SIG-M5 treated with dmso at 0.1 percent for 504 hours (cell line): ENCODE results near the gene GPR158.

Source experiments
- DNase-seq: peaks from one replicate; lab custom pipeline; 2025; ENCODE audit not compliant: unreplicated experiment; lab: John Stamatoyannopoulos, UW

GPR158 gene

GRCh38 chr10:25564351-25564750, 389.6 kb downstream of the GPR158 start:
- DNase-seq = no peak

GRCh38 chr10:25565570-25565969, 390.8 kb downstream of the GPR158 start:
- no peak for DNase-seq

- DNase-seq = no peak
Measured at GRCh38 chr10:25573316-25573715, 398.5 kb downstream of the GPR158 start.

- DNase-seq = no peak
Measured at GRCh38 chr10:25575343-25575742, 400.5 kb downstream of the GPR158 start.

- no peak for DNase-seq
Measured at GRCh38 chr10:25578061-25578460, 403.3 kb downstream of the GPR158 start.

GRCh38 chr10:25582961-25583360, 408.2 kb downstream of the GPR158 start:
- no peak for DNase-seq

GRCh38 chr10:25600651-25601050, 425.9 kb downstream of the GPR158 start:
- no peak for DNase-seq

- DNase-seq = no peak
Measured at GRCh38 chr10:25604591-25604990, 429.8 kb downstream of the GPR158 start.

- DNase-seq = no peak
Measured at GRCh38 chr10:25614652-25615051, 439.9 kb downstream of the GPR158 start.

- no peak for DNase-seq
Measured at GRCh38 chr10:25615926-25616325, 441.1 kb downstream of the GPR158 start.

- DNase-seq = no peak
Measured at GRCh38 chr10:25616903-25617592, 442.2 kb downstream of the GPR158 start.

GRCh38 chr10:25627606-25628005, 452.8 kb downstream of the GPR158 start:
- DNase-seq = no peak

- no peak for DNase-seq
Measured at GRCh38 chr10:25629333-25629732, 454.5 kb downstream of the GPR158 start.

- DNase-seq = no peak
Measured at GRCh38 chr10:25631471-25631870, 456.7 kb downstream of the GPR158 start.

GRCh38 chr10:25632802-25633201, 458.0 kb downstream of the GPR158 start:
- DNase-seq = no peak

- no peak for DNase-seq
Measured at GRCh38 chr10:25633542-25633941, 458.7 kb downstream of the GPR158 start.

GRCh38 chr10:25639646-25640045, 464.8 kb downstream of the GPR158 start:
- peak; percentile 4 for DNase-seq

- DNase-seq = no peak
Measured at GRCh38 chr10:25641595-25641994, 466.8 kb downstream of the GPR158 start.

GRCh38 chr10:25642721-25643120, 467.9 kb downstream of the GPR158 start:
- no peak for DNase-seq

GRCh38 chr10:25646371-25646770, 471.6 kb downstream of the GPR158 start:
- DNase-seq = no peak

GRCh38 chr10:25651534-25651933, 476.7 kb downstream of the GPR158 start:
- no peak for DNase-seq
